NB4 (cell line): ENCODE results near the gene NFAT5.
"Not testable (repeated sequence)": the region's sequence is repeated elsewhere in the genome, so short reads cannot be mapped to it uniquely, and the experiment has no call there.

Experiments
- CTCF ChIP-seq: IDR thresholded peaks from one replicate; pipeline ENCODE4 v1.5.1; 2012; ENCODE audit warnings: low read depth, low read length
- MAX ChIP-seq: IDR thresholded peaks from 2 replicates; pipeline ENCODE4 v1.6.1; 2011; ENCODE audit warnings: low read depth, low read length
- POLR2A ChIP-seq: IDR thresholded peaks from 2 replicates; pipeline ENCODE4 v1.6.1; 2011; ENCODE audit warnings: mild to moderate bottlenecking; ENCODE audit not compliant: insufficient read length; ENCODE audit errors: extremely low read depth

DNA sequence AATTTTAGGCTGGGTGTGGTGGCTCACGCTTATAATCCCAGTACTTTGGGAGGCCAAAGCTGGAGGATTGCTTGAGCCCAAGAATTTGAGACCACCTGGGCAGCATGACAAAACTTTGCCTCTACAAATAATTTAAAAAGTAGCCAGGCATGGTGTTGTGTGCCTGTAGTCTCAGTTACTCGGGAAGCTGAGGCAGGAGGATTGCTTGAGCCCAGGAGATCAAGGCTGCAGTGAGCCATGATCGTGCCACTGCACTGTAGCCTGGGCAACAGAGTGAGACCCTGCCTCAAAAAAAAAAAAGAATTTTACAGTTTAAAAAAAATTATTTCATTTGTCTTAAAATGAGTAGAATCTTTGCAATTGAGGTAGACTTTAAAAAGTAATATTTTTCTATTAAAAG, 78.2 kb downstream of the NFAT5 start:
- not testable (repeated sequence) for TF ChIP-seq POLR2A, CTCF, MAX
